NT2/D1 (cell line): ENCODE data around the gene URI1.

Experiments
- SUZ12 ChIP-seq: IDR thresholded peaks from 2 replicates; pipeline ENCODE4 v1.6.1; 2011; ENCODE audit not compliant: insufficient read length, insufficient read depth; ENCODE audit errors: extremely low read depth
- YY1 ChIP-seq: IDR thresholded peaks from 2 replicates; pipeline ENCODE4 v1.6.1; 2011; ENCODE audit not compliant: insufficient read length, insufficient read depth
- ZNF274 ChIP-seq: IDR thresholded peaks from 2 replicates; pipeline ENCODE4 v1.6.1; 2011; ENCODE audit warnings: mild to moderate bottlenecking, low read depth, low read length

GRCh38 chr19:30020189-30020588 lies 78.2 kb downstream of the URI1 start:
- TF ChIP-seq YY1 (no peak), ZNF274 (no peak), SUZ12 (no peak)
